Hematopoietic multipotent progenitor cell treated with erythropoietin and hydrocortisone succinate and interleukin-3 and kit ligand, for 15 days (in vitro differentiated cells): ENCODE results near the gene GDI2.

ENCODE experiments used
- DNase-seq: peaks from one replicate; pipeline ENCODE4 v3.0.0-alpha.2; 2015; ENCODE audit warnings: low spot score

GDI2 gene

DNA sequence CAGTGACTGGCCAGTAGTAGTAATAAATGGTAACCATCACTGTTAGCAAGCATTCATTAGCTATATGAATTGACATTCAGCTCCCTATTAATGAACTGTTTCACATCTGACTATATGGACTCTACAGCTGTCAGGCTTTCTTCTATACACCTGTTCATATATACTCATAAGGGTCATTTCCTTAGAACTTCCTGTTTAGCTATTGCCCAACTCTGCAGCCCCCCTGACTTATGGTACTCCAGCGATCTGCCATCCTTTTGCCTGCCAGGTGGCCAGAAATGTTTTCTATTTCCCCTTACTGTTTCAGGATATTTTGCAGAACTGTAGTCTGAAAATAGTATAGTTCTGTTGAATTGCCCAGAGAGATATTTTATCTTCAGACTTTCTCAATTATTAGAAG is 72.0 kb downstream of the GDI2 start:
- no peak for DNase-seq

DNA sequence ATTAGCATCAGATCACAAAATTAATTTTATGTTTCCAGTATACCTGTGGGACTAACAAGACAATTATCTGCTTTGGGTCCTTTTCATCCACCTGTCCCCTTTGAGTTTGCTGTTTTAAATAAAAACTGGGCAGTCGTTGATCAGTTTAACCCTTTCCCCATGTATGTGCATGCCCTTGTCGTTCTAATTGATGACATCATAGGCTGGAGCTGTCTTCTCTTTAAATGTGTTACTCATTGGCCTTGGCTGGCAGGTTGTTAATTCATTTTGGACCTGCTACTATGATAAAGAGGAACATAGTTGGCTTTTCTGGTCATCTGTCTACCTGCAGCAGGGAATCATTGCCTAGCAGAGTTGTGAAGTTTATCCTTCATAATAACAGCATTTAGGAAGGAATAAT is 74.8 kb downstream of the GDI2 start:
- no peak for DNase-seq

DNA sequence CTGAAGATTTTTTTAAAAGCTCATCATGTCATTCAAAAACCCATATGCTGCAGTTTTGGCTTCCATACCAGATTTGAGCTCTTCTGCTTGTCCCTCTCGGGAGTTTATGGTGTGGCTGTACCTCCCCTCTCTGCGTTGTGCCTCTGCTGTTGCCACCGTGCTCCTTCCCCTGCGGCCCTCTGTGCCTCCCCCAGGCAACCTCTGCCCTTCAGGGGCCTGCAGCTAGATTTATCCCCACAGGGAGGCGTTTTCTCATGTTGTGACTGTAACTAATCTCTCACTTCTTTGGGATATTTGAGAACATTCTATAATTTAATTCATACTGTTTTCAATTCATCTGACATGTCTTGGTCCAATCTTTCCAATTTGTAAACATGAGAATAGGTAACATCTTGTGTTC is 75.9 kb downstream of the GDI2 start:
- no peak for DNase-seq

DNA sequence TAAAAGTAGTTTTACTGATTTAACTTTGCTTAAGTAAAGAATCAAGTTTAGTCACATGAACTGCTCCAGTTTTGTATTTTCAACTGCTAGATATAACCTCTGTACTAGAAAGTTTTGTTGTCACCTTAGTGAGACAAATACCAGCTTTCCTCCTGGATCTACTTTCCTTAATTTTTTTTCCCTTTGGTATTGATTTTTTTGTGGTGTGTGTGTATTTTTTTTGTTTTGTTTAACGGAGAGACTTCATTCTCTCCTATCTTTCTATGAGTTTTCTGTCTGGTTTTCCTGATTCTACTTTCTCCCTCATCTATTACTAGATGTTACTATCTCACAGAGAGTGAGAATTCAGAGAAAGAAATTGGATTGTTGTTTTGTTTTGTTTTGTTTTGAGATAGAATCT is 76.6 kb downstream of the GDI2 start:
- DNase-seq: no peak

DNA sequence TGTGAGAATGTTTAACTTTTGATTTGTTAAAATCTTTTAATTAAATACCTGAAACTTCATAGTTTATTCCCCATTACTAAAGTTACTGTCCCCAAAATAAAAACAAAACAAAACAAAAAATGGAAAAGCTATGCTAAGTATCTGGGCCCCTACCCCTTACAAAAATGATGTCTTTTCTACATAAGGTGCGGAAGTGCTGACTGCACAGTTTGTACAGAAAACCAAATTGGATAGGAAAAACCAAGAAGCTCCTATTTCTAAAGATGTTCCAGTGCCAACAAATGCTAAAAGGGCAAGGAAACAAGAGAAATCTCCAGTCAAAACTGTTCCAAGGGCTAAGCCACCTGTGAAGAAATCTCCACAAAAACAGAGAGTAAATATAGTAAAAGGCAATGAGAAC is 78.1 kb downstream of the GDI2 start:
- DNase-seq: no peak

DNA sequence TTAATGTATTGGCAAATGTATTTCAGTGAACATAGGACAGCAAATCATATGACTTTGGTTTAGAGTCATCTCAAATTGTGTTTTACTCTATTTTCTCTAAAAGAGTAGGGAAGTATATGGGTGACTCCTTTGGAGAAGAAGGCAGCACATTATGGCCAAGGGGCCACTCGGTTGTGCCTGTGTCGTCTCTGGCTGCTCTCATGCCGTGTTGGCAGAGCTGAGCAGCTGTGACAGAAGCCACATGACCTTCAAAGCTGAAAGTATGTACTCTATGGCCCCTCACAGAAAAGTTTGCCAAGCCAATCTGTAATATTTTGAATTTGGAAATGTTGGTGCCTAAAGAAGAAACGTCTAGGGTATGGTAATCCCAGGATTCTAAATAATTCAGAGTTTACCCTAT is 81.1 kb downstream of the GDI2 start:
- DNase-seq: no peak

DNA sequence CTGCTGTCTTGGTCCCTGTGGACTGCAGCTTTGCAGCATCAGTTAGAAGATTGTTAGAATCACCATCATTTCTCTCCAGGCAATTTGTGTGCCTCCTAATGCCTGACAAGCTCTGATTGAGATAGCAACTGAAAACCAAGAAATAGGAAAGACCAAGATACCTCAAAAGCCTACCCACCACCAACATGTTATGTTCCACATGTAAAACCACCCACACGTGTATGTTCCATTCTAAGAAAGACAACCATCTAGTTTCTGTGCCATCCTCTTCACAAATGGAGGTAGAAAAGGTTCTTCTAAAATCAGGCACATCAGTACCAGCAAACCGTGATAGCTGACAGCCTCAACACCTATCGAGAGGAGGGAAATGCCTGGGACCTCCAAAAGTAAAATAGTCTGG is 81.7 kb downstream of the GDI2 start:
- no peak for DNase-seq

DNA sequence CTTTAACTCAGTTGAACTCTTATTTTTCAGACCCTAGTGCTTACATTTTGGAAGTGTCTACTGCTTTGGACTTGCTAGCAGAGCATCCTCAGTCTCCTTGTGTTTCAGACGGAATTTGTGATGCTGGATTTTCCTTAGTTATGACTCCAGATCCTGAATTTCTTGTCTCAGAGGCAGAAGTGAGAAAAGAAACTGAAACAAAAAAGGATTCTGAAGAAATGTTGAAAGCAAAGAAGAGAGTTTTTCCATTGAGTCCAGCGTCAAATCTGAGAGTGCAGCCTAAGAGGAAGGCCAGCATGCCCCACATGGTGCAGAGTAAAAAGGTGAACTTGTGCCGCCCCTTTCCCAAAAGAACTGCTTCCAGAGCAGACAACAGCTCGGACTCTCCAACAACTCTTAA is 82.5 kb downstream of the GDI2 start:
- DNase-seq: no peak

DNA sequence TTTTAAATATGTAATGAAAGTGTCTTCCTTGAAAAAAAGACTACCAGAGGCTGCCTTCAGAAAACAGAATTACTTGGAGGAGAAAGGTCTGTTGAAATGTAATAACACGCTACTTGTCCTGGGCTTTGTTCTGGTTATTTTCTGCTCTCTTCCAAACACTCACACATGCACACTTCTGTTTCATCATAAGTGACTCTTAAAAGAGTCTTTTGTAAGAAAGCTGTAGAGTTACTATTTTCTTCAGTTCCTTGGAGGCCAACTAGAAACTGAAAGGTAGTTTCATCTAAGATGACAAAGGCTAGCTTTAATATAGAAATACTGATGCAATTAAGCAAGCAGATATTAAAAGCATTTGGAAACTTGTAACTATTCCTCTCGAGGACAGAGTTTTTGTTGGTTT is 89.5 kb downstream of the GDI2 start:
- DNase-seq: no peak

DNA sequence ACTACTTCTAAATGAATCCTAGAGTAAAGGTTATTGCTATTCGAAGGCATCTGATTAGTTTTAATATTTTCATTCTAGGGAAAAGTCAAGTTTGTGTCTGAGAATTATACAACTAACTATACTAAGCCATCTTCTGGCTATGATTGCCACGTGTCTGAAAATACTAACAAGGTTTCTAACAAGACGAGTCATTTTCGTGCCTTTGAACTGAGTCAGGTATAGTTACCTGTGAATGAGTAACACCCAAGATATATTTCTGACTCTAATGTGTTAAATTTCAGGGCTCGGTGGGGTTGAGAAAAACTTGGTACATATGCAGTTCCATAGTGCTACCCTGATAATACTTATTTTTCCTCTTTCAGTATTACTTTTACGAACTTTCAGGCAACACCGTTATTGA is 93.1 kb downstream of the GDI2 start:
- DNase-seq: no peak

DNA sequence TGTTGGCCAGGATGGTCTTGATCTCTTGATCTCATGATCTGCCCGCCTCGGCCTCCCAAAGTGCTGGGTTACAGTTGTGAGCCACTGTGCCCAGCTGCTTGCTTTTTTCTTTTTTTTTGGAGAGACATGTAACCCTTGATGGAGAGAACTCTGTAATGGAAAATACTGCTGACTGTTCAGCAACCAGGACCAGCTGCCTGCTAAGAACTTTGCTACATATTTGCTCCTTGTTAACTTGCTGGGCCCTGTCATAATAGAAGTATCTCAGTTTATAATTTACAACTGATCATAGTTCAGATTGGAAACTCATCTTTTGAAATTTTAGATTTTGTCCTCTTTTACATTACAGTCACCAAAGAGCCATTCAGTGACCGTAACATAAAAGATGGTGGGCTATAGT is 93.7 kb downstream of the GDI2 start:
- no peak for DNase-seq
